Measurements from ENCODE around the gene ABCA7.

Gene ABCA7

GRCh38 chr19:1061987-1062386 is 22.1 kb downstream of the ABCA7 start:
- TF ChIP-seq EZH2phosphoT487 (conservative IDR thresholded peaks at IDR 0.05; ENCODE audit: low read length) (no peak), CTCF (IDR thresholded peaks at IDR 0.05; ENCODE audit: insufficient read depth, low read length, poor library complexity, severe bottlenecking) (no peak)
- Histone ChIP-seq H3K9me3 (ENCODE audit: insufficient read depth, low read length) (no peaks in the 10 kb centered on the region), H3K9ac (ENCODE audit: low read length) (no peak overlapping the region), H3K27me3 (ENCODE audit: low read length) (no peaks in the 10 kb centered on the region), H3K27ac (ENCODE audit: low read depth, low read length) (no peak overlapping the region), H3K4me2 (ENCODE audit: low read depth, low read length, poor library complexity, severe bottlenecking) (no peak overlapping the region), H3K36me3 (ENCODE audit: low read length) (no peaks in the 10 kb centered on the region), H3K79me2 (ENCODE audit: insufficient read depth, low read length) (no peaks in the 10 kb centered on the region), H4K20me1 (ENCODE audit: low read depth, low read length) (no peaks in the 10 kb centered on the region), H3F3A (ENCODE audit: insufficient read depth) (peaks cover 12% of the 10 kb centered on the region; the same call in 1 of the 2 replicates), H3K4me3 (ENCODE audit: insufficient read depth, low read length, poor library complexity, severe bottlenecking) (no peak overlapping the region), H2AFZ (ENCODE audit: low read depth, low read length, severe bottlenecking) (no peak overlapping the region), H3K9me2 (replicated peaks; ENCODE audit: insufficient read depth, low read length) (no peaks in the 10 kb centered on the region)

GRCh38 chr19:1062387-1063029 is 22.6 kb downstream of the ABCA7 start:
- H3K27me3 ChIP-seq (ENCODE audit: low read length), result no peaks in the 10 kb centered on the region
- H3K4me2 ChIP-seq (ENCODE audit: low read depth, low read length, poor library complexity, severe bottlenecking), result no peak overlapping the region
- H3K9me2 ChIP-seq (replicated peaks; ENCODE audit: insufficient read depth, low read length), result no peaks in the 10 kb centered on the region
- no peaks in the 10 kb centered on the region for H4K20me1 ChIP-seq (ENCODE audit: low read depth, low read length)
- no peaks in the 10 kb centered on the region for H3K9me3 ChIP-seq (ENCODE audit: insufficient read depth, low read length)
- no peaks in the 10 kb centered on the region for H3K79me2 ChIP-seq (ENCODE audit: insufficient read depth, low read length)
- H2AFZ ChIP-seq (ENCODE audit: low read depth, low read length, severe bottlenecking), result no peak overlapping the region
- TF ChIP-seq EZH2phosphoT487 (conservative IDR thresholded peaks at IDR 0.05; ENCODE audit: low read length), result no peak
- TF ChIP-seq CTCF (IDR thresholded peaks at IDR 0.05; ENCODE audit: insufficient read depth, low read length, poor library complexity, severe bottlenecking), result no peak
- peaks cover 12% of the 10 kb centered on the region; the same call in 1 of the 2 replicates for H3F3A ChIP-seq (ENCODE audit: insufficient read depth)
- no peak overlapping the region for H3K9ac ChIP-seq (ENCODE audit: low read length)
- H3K36me3 ChIP-seq (ENCODE audit: low read length), result no peaks in the 10 kb centered on the region
- H3K27ac ChIP-seq (ENCODE audit: low read depth, low read length), result no peak overlapping the region
- H3K4me3 ChIP-seq (ENCODE audit: insufficient read depth, low read length, poor library complexity, severe bottlenecking), result no peak overlapping the region

GRCh38 chr19:1063030-1063908 is 23.4 kb downstream of the ABCA7 start:
- no peak for TF ChIP-seq EZH2phosphoT487 (conservative IDR thresholded peaks at IDR 0.05; ENCODE audit: low read length)
- no peak for TF ChIP-seq CTCF (IDR thresholded peaks at IDR 0.05; ENCODE audit: insufficient read depth, low read length, poor library complexity, severe bottlenecking)
- Histone ChIP-seq H4K20me1 (ENCODE audit: low read depth, low read length) (no peaks in the 10 kb centered on the region), H3K27me3 (ENCODE audit: low read length) (no peaks in the 10 kb centered on the region), H3K4me3 (ENCODE audit: insufficient read depth, low read length, poor library complexity, severe bottlenecking) (no peak overlapping the region), H3F3A (ENCODE audit: insufficient read depth) (peaks cover 15% of the 10 kb centered on the region; the same call in 1 of the 2 replicates), H2AFZ (ENCODE audit: low read depth, low read length, severe bottlenecking) (no peak overlapping the region), H3K9me2 (replicated peaks; ENCODE audit: insufficient read depth, low read length) (no peaks in the 10 kb centered on the region), H3K27ac (ENCODE audit: low read depth, low read length) (no peak overlapping the region), H3K79me2 (ENCODE audit: insufficient read depth, low read length) (peaks cover 7% of the 10 kb centered on the region; the same call in 1 of the 2 replicates), H3K9me3 (ENCODE audit: insufficient read depth, low read length) (no peaks in the 10 kb centered on the region), H3K36me3 (ENCODE audit: low read length) (no peaks in the 10 kb centered on the region), H3K4me2 (ENCODE audit: low read depth, low read length, poor library complexity, severe bottlenecking) (no peak overlapping the region), H3K9ac (ENCODE audit: low read length) (no peak overlapping the region)

Measured in SU-DHL-6 (cell line).